Right renal pelvis (tissue), 4 donors: Measurements from ENCODE around the gene TNS3. TPM values are rescaled to one million over a fixed set of nuclear protein-coding genes. Genes with fewer than 3 reads are reported as not detected.

Experiments used
- DNase-seq, 4 donors: peaks; one replicate each; pipeline ENCODE4 v3.0.0-alpha.2; 2013; ENCODE audit warnings: low read depth in 4 of 4, low spot score in 3 of 4, missing footprints in 1 of 4
- polyA plus RNA-seq, 4 donors: library from polyadenylated mRNA; unstranded; fragments of 120-200 nt; gene quantifications; one replicate each; pipeline ENCODE4 v1.2.1, GENCODE V29; 2013; ENCODE audit not compliant: insufficient read length in 4 of 4

TNS3 gene
- polyA plus RNA-seq, 4 donors: 89.1 to 97.5 (median 91.1) TPM

- DNase-seq: no peak
These were observed 51.9 kb downstream of the TNS3 start for GRCh38 chr7:47529826-47530555.

GRCh38 chr7:47529405-47529804, 52.5 kb downstream of the TNS3 start:
- DNase-seq: no peak

- no peak for DNase-seq
These were observed 53.4 kb downstream of the TNS3 start for GRCh38 chr7:47528471-47528870.

GRCh38 chr7:47526466-47526865, 55.4 kb downstream of the TNS3 start:
- DNase-seq: no peak

GRCh38 chr7:47525066-47525623, 56.8 kb downstream of the TNS3 start:
- no peak for DNase-seq

- no peak for DNase-seq
These were observed 58.5 kb downstream of the TNS3 start for GRCh38 chr7:47523401-47523800.

- DNase-seq: no peak
These were observed 59.9 kb downstream of the TNS3 start for GRCh38 chr7:47521816-47522561.

GRCh38 chr7:47521011-47521795, 60.7 kb downstream of the TNS3 start:
- no peak for DNase-seq

GRCh38 chr7:47520406-47520805, 61.5 kb downstream of the TNS3 start:
- no peak for DNase-seq

GRCh38 chr7:47518827-47519226, 63.1 kb downstream of the TNS3 start:
- DNase-seq: no peak

- no peak for DNase-seq
These were observed 64.0 kb downstream of the TNS3 start for GRCh38 chr7:47517821-47518480.

- DNase-seq: no peak
These were observed 64.8 kb downstream of the TNS3 start for GRCh38 chr7:47516985-47517600.

- no peak for DNase-seq
These were observed 65.5 kb downstream of the TNS3 start for GRCh38 chr7:47516386-47516785.

- no peak for DNase-seq
These were observed 66.5 kb downstream of the TNS3 start for GRCh38 chr7:47515305-47515834.

GRCh38 chr7:47514818-47515217, 67.1 kb downstream of the TNS3 start:
- no peak for DNase-seq

GRCh38 chr7:47514367-47514766, 67.5 kb downstream of the TNS3 start:
- DNase-seq: no peak

- no peak for DNase-seq
These were observed 68.1 kb downstream of the TNS3 start for GRCh38 chr7:47513741-47514241.

- DNase-seq: no peak
These were observed 69.3 kb downstream of the TNS3 start for GRCh38 chr7:47512481-47513176.
